MM.1S (cell line): ENCODE results near the gene TMOD1.
"Not testable (repeated sequence)": the region's sequence is repeated elsewhere in the genome, so short reads cannot be mapped to it uniquely, and the experiment has no call there.

Experiments
- DNase-seq: peaks from one replicate; pipeline ENCODE4 v3.0.0-alpha.2; 2015
- H2AFZ ChIP-seq: fragments of 300-600 bp; sonication (generic); 2 replicates; pipeline ENCODE4 v1.6.0; 2016; ENCODE audit warnings: antibody characterized with exemption, low read length
- H3F3A ChIP-seq: fragments of 300-600 bp; sonication (generic); 2 replicates; pipeline ENCODE4 v1.6.1; 2016; ENCODE audit warnings: mild to moderate bottlenecking, antibody characterized with exemption, low read length, moderate library complexity, mixed read lengths; ENCODE audit not compliant: insufficient read depth
- H3K27ac ChIP-seq: fragments of 300-600 bp; sonication (generic); 2 replicates; pipeline ENCODE4 v1.5.1; 2016; ENCODE audit warnings: mild to moderate bottlenecking, low read length
- H3K27me3 ChIP-seq: fragments of 300-600 bp; sonication (generic); replicated peaks from 2 replicates; pipeline ENCODE4 v1.6.0; 2016; ENCODE audit warnings: low read length; ENCODE audit not compliant: insufficient read depth
- H3K36me3 ChIP-seq: fragments of 300-600 bp; sonication (generic); replicated peaks from 2 replicates; pipeline ENCODE4 v1.6.1; 2016; ENCODE audit warnings: mild to moderate bottlenecking, low read length, mixed read lengths; ENCODE audit not compliant: insufficient read depth
- H3K4me1 ChIP-seq: fragments of 300-600 bp; sonication (generic); 2 replicates; pipeline ENCODE4 v1.6.1; 2016; ENCODE audit warnings: low read length, mixed read lengths
- H3K4me2 ChIP-seq: fragments of 300-600 bp; sonication (generic); 2 replicates; pipeline ENCODE4 v1.6.0; 2016; ENCODE audit warnings: low read depth, low read length
- H3K4me3 ChIP-seq: fragments of 300-600 bp; sonication (generic); 2 replicates; pipeline ENCODE4 v1.5.1; 2016; ENCODE audit warnings: low read length, mixed read lengths
- H3K79me2 ChIP-seq: fragments of 300-600 bp; sonication (generic); 2 replicates; pipeline ENCODE4 v1.6.1; 2016; ENCODE audit warnings: mixed run types, low read length, mixed read lengths
- H3K9ac ChIP-seq: fragments of 300-600 bp; sonication (generic); 2 replicates; pipeline ENCODE4 v1.6.1; 2016; ENCODE audit warnings: low read length, mixed read lengths
- H3K9me2 ChIP-seq: fragments of 300-600 bp; sonication (generic); replicated peaks from 2 replicates; pipeline ENCODE4 v1.6.1; 2016; ENCODE audit warnings: mild to moderate bottlenecking, low read length, mixed read lengths; ENCODE audit not compliant: insufficient read depth
- H3K9me3 ChIP-seq: fragments of 300-600 bp; sonication (generic); replicated peaks from 2 replicates; pipeline ENCODE4 v1.6.1; 2016; ENCODE audit warnings: mild to moderate bottlenecking, low read length, mixed read lengths; ENCODE audit not compliant: insufficient read depth
- H4K20me1 ChIP-seq: fragments of 300-600 bp; sonication (generic); 2 replicates; pipeline ENCODE4 v1.6.1; 2016; ENCODE audit warnings: mild to moderate bottlenecking, low read length, moderate library complexity, mixed read lengths; ENCODE audit not compliant: insufficient read depth
- CTCF ChIP-seq: fragments of 300-600 bp; sonication (generic); IDR thresholded peaks from 2 replicates; pipeline ENCODE4 v1.5.1; 2016; ENCODE audit warnings: antibody characterized with exemption, low read length, mixed read lengths
- EZH2 ChIP-seq: fragments of 300-600 bp; sonication (generic); optimal IDR thresholded peaks from 2 replicates; pipeline ENCODE3; 2017; ENCODE audit warnings: low read depth, mild to moderate bottlenecking, antibody characterized with exemption, low read length, mixed read lengths
- EZH2phosphoT487 ChIP-seq: fragments of 300-600 bp; sonication (generic); IDR thresholded peaks from 2 replicates; pipeline ENCODE4 v1.6.1; 2018; ENCODE audit warnings: antibody characterized with exemption, low read length

The TMOD1 gene

GRCh38 chr9:97579914-97580313 is 78.4 kb downstream of the TMOD1 start:
- H3K4me3 ChIP-seq, result no peak overlapping the region
- no peak overlapping the region for H3K4me2 ChIP-seq
- no peaks in the 10 kb centered on the region for H3F3A ChIP-seq
- TF ChIP-seq EZH2phosphoT487, result no peak
- no peak for TF ChIP-seq EZH2
- no peak for TF ChIP-seq CTCF
- H3K4me1 ChIP-seq, result no peaks in the 10 kb centered on the region
- no peaks in the 10 kb centered on the region for H4K20me1 ChIP-seq
- no peaks in the 10 kb centered on the region for H3K9me3 ChIP-seq
- H3K36me3 ChIP-seq, result no peaks in the 10 kb centered on the region
- H3K9me2 ChIP-seq, result no peaks in the 10 kb centered on the region
- no peaks in the 10 kb centered on the region for H3K79me2 ChIP-seq
- no peaks in the 10 kb centered on the region for H3K27me3 ChIP-seq
- H3K27ac ChIP-seq, result no peak overlapping the region
- H2AFZ ChIP-seq, result no peak overlapping the region
- H3K9ac ChIP-seq, result no peak overlapping the region
- DNase-seq, result no peak

DNA sequence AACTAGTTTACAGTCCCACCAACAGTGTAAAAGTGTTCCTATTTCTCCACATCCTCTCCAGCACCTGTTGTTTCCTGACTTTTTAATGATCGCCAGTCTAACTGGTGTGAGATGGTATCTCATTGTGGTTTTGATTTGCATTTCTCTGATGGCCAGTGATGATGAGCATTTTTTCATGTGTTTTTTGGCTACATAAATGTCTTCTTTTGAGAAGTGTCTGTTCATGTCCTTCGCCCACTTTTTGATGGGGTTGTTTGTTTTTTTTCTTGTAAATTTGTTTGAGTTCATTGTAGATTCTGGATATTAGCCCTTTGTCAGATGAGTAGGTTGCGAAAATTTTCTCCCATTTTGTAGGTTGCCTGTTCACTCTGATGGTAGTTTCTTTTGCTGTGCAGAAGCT is 80.1 kb downstream of the TMOD1 start:
- H3K4me3 ChIP-seq, H3K36me3 ChIP-seq, H3F3A ChIP-seq, H3K79me2 ChIP-seq, DNase-seq, H4K20me1 ChIP-seq, H3K27ac ChIP-seq, H3K27me3 ChIP-seq, H3K9me2 ChIP-seq, H2AFZ ChIP-seq, H3K9ac ChIP-seq, H3K9me3 ChIP-seq, H3K4me2 ChIP-seq, H3K4me1 ChIP-seq: not testable (repeated sequence)

GRCh38 chr9:97584778-97585177 is 83.3 kb downstream of the TMOD1 start:
- not testable (repeated sequence) for H3K9me3 ChIP-seq, H3K4me2 ChIP-seq, H3F3A ChIP-seq, H3K4me3 ChIP-seq, H3K27me3 ChIP-seq, H3K4me1 ChIP-seq, H3K36me3 ChIP-seq, H3K27ac ChIP-seq, H4K20me1 ChIP-seq, H3K79me2 ChIP-seq, H3K9ac ChIP-seq, DNase-seq, H2AFZ ChIP-seq, H3K9me2 ChIP-seq

- H3K79me2 ChIP-seq, H3K27ac ChIP-seq, H3K4me3 ChIP-seq, H4K20me1 ChIP-seq, H3K27me3 ChIP-seq, H3K4me2 ChIP-seq, H3K9me2 ChIP-seq, H3K36me3 ChIP-seq, H3K9ac ChIP-seq, H3K4me1 ChIP-seq, H3K9me3 ChIP-seq, DNase-seq, H3F3A ChIP-seq, H2AFZ ChIP-seq: not testable (repeated sequence)
These were observed 85.4 kb downstream of the TMOD1 start for GRCh38 chr9:97586909-97587308.

DNA sequence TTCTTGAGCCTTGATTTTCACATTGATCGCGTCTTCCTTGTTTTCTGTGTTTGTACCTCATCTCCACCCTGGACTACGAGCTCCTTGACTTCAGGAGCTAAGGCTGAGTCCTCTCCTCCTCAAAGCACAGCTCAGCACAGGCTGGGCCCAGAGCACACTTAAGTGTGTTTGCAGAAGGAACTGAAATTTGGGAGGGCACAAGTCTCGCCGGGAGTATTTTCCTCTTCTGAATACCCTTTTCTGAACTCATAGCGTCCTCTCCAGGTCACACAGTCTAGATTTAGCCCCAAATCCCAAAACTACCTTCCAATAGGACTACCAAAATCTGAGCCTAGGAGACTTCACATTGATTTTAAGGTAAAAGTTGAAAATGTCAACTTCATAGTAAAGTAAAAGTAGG is 90.1 kb downstream of the TMOD1 start:
- no peaks in the 10 kb centered on the region for H3K9me3 ChIP-seq
- no peak for TF ChIP-seq EZH2phosphoT487
- no peak for TF ChIP-seq CTCF
- no peak for TF ChIP-seq EZH2
- DNase-seq, result no peak

More for the DNA sequence above, 90.1 kb downstream of the TMOD1 start:
- Histone ChIP-seq H4K20me1 (no peaks in the 10 kb centered on the region), H3K27ac (no peak overlapping the region), H2AFZ (no peak overlapping the region), H3K4me1 (no peaks in the 10 kb centered on the region), H3K27me3 (no peaks in the 10 kb centered on the region), H3K4me2 (no peak overlapping the region), H3K36me3 (no peaks in the 10 kb centered on the region), H3F3A (no peaks in the 10 kb centered on the region), H3K4me3 (no peak overlapping the region), H3K9me2 (no peaks in the 10 kb centered on the region), H3K9ac (no peak overlapping the region), H3K79me2 (no peaks in the 10 kb centered on the region)
